ENCODE measurements around the gene ZBTB42. TPM values are rescaled to one million over a fixed set of nuclear protein-coding genes. Genes with fewer than 3 reads are reported as not detected.
A peak's percentile ranks its signal among the peaks of the same experiment; 100 is the strongest.

ZBTB42 gene
- total and polyA plus RNA-seq, 2 of the 13 experiments (the other 11 are each of a cell fraction or from before 2014, with no cell fraction given): 2.8 to 4.2 TPM

GRCh38 chr14:104754213-104754851 lies 46.6 kb upstream of the ZBTB42 start (continued):
- TF ChIP-seq IRF1 (CRISPR knock-in tag; IDR thresholded peaks at IDR 0.05; ENCODE audit: low read depth) (no peak), ZNF282 (IDR thresholded peaks at IDR 0.05; ENCODE audit: partially characterized antibody) (no peak), RFXAP (CRISPR knock-in tag; IDR thresholded peaks at IDR 0.05; ENCODE audit: borderline replicate concordance) (no peak), RBM22 (optimal IDR thresholded peaks at IDR 0.05; ENCODE audit: low read length) (peak; percentile 84), POLR2AphosphoS5 (IDR thresholded peaks at IDR 0.05; ENCODE audit: low read depth, low read length) (0 out of 2 replicates have a peak, but pooled peaks have one; percentile 37), PAWR (CRISPR knock-in tag; IDR thresholded peaks at IDR 0.05; ENCODE audit: borderline replicate concordance) (no peak), ZNF33B (CRISPR knock-in tag; IDR thresholded peaks at IDR 0.05) (no peak), ZNF687 (CRISPR knock-in tag; IDR thresholded peaks at IDR 0.05) (0 out of 2 replicates have a peak, but pooled peaks have one; percentile 38), ZNF772 (CRISPR knock-in tag; IDR thresholded peaks at IDR 0.05) (0 out of 2 replicates have a peak, but pooled peaks have one; percentile 16), SMAD9 (CRISPR knock-in tag; IDR thresholded peaks at IDR 0.05) (no peak), TOPORS (CRISPR knock-in tag; IDR thresholded peaks at IDR 0.05) (no peak), SRY (CRISPR knock-in tag; IDR thresholded peaks at IDR 0.05) (peak; percentile 46; the same call in 1 of the 2 replicates), ZNF367 (CRISPR knock-in tag; IDR thresholded peaks at IDR 0.05; ENCODE audit: borderline replicate concordance) (no peak), ZNF556 (CRISPR knock-in tag; IDR thresholded peaks at IDR 0.05; ENCODE audit: borderline replicate concordance) (no peak), NFYC (CRISPR knock-in tag; IDR thresholded peaks at IDR 0.05) (no peak), GATA4 (IDR thresholded peaks at IDR 0.05; ENCODE audit: borderline replicate concordance, low read depth) (0 out of 2 replicates have a peak, but pooled peaks have one; percentile 21), ZNF451 (CRISPR knock-in tag; IDR thresholded peaks at IDR 0.05) (no peak), ZIK1 (CRISPR knock-in tag; IDR thresholded peaks at IDR 0.05; ENCODE audit: borderline replicate concordance, low read depth) (no peak), RBM39 (IDR thresholded peaks at IDR 0.05; ENCODE audit: low read depth, low read length, poor library complexity, severe bottlenecking) (no peak), ZSCAN21 (CRISPR knock-in tag; IDR thresholded peaks at IDR 0.05; ENCODE audit: borderline replicate concordance) (peak; percentile 48; the same call in 1 of the 2 replicates), ZFY (CRISPR knock-in tag; IDR thresholded peaks at IDR 0.05) (peak; percentile 20), SALL2 (CRISPR knock-in tag; IDR thresholded peaks at IDR 0.05) (no peak), ZNF546 (CRISPR knock-in tag; conservative IDR thresholded peaks at IDR 0.05) (no peak), ARHGAP35 (CRISPR knock-in tag; IDR thresholded peaks at IDR 0.05; ENCODE audit: borderline replicate concordance) (no peak), ZFP37 (CRISPR knock-in tag; IDR thresholded peaks at IDR 0.05; ENCODE audit: borderline replicate concordance) (no peak), SAP130 (CRISPR knock-in tag; IDR thresholded peaks at IDR 0.05; ENCODE audit: low read depth) (peak; percentile 70), ZNF792 (CRISPR knock-in tag; IDR thresholded peaks at IDR 0.05) (no peak), HOXA7 (CRISPR knock-in tag; IDR thresholded peaks at IDR 0.05) (no peak)

Measured in HepG2 (cell line).